Natural killer cell (primary cell): Measurements from ENCODE around the gene CDC45. TPM values are rescaled to one million over a fixed set of nuclear protein-coding genes. Genes with fewer than 3 reads are reported as not detected.

Experiments
- ATAC-seq, 3 donors: fragments of 150-1000 bp in 2 of 3; fragments of 200-7000 bp in 1 of 3; cut with Tn5 transposase; 1 replicate in 1 of 3; 2 replicates in 2 of 3; pipeline ENCODE4 v1.10.0; 2021; ENCODE audit warnings: mild to moderate bottlenecking in 2 of 3, moderate library complexity in 2 of 3
- DNase-seq, 2 donors: peaks; one replicate each; pipeline versions ENCODE4 v3.0.0 to v3.0.0-alpha.2; 2013 to 2021; ENCODE audit warnings: mixed read lengths in 1 of 2
- H3K27ac ChIP-seq: one replicate; pipeline ENCODE4 v1.5.1; 2013; ENCODE audit warnings: mild to moderate bottlenecking, low read length
- H3K27me3 ChIP-seq: one replicate; pipeline ENCODE4 v1.6.1; 2013; ENCODE audit warnings: low read length; ENCODE audit not compliant: control insufficient read depth, insufficient read depth
- H3K36me3 ChIP-seq: one replicate; pipeline ENCODE4 v1.6.1; 2013; ENCODE audit warnings: low read length; ENCODE audit not compliant: control insufficient read depth, insufficient read depth
- H3K4me1 ChIP-seq: one replicate; pipeline ENCODE4 v1.6.1; 2013; ENCODE audit warnings: low read length; ENCODE audit not compliant: control insufficient read depth, insufficient read depth
- H3K4me3 ChIP-seq: one replicate; pipeline ENCODE4 v1.5.1; 2013; ENCODE audit warnings: low read length
- H3K9me3 ChIP-seq: one replicate; pipeline ENCODE4 v1.6.1; 2013; ENCODE audit warnings: low read length; ENCODE audit not compliant: control insufficient read depth, insufficient read depth
- H3K27ac Mint-ChIP-seq, 2 donors: one replicate each; pipeline ENCODE4 v1.8.0; 2022; ENCODE audit warnings: mild to moderate bottlenecking in 2 of 2, mixed read lengths in 2 of 2, moderate library complexity in 1 of 2
- H3K27me3 Mint-ChIP-seq, 2 donors: one replicate each; pipeline ENCODE4 v1.8.0; 2022; ENCODE audit warnings: low read depth in 2 of 2, mixed read lengths in 2 of 2
- H3K36me3 Mint-ChIP-seq: one replicate; pipeline ENCODE4 v1.8.0; 2022; ENCODE audit warnings: mixed read lengths
- H3K4me1 Mint-ChIP-seq, 2 donors: one replicate each; pipeline ENCODE4 v1.8.0; 2022; ENCODE audit warnings: mixed read lengths in 2 of 2
- H3K4me3 Mint-ChIP-seq: one replicate; pipeline ENCODE4 v1.8.0; 2022; ENCODE audit warnings: mild to moderate bottlenecking, moderate library complexity, mixed read lengths
- H3K9me3 Mint-ChIP-seq, 2 donors: one replicate each; pipeline ENCODE4 v1.8.0; 2022; ENCODE audit warnings: mixed read lengths in 2 of 2
- WGBS: methylation state at CpG from one replicate; pipeline ENCODE4 v1.1.7; 2013; ENCODE audit warnings: missing lambda C conversion rate; ENCODE audit not compliant: insufficient coverage; 5-methylcytosine and 5-hydroxymethylcytosine counted together
- intact Hi-C: fragments of 100-400 bp; cut with micrococcal nuclease; formaldehyde crosslinking; loops from one replicate; pipeline ENCODE4 v1.14.2; 2022
- total RNA-seq, 4 donors: library from RNA; stranded (reverse); fragments of 120-200 nt in 1 of 4; gene quantifications; one replicate each; pipeline versions ENCODE4 v1.2.3 to v1.2.4, GENCODE V29; 2013 to 2022
- TF ChIP-seq, protein P1 (sequence below): fragments of 200-600 bp; IDR thresholded peaks from one replicate; pipeline ENCODE4 v1.8.0; 2022; ENCODE audit warnings: antibody characterized with exemption

CDC45 gene
- total RNA-seq, 3 donors from 2014 or later (not counting 1 experiment from before 2014, with no cell fraction given), result 1.6 to 4.8 (median 3.3) TPM

DNA sequence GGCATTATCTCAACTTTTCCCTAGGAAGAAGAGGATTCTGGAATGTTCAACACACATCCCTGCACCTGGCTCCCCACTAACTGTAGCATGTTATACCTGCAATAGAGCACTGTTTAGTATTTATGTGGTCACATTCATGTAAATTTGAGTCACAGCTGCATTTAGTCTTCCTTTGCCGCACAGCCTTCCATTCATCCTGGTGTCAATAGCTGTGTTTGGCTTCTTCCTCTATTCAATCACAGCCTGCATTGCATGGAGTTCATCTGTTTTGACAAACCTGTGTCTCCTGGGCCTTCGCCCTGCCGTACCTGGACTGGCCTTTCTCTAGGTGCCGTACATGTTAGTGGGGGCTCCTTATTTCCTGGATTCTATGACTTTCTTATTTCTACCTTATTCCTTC, 28.1 kb upstream of the CDC45 start:
- Mint-ChIP-seq H3K27ac (peak overlapping the region in 1 of 2 donors; percentile 2), H3K9me3 (no peaks in the 10 kb centered on the region), H3K4me1 (peaks cover 15 to 19% of the 10 kb centered on the region in 2 donors), H3K36me3 (peaks cover 14% of the 10 kb centered on the region), H3K4me3 (no peak overlapping the region), H3K27me3 (no peaks in the 10 kb centered on the region)
- Histone ChIP-seq H3K4me3 (no peak overlapping the region), H3K27me3 (no peaks in the 10 kb centered on the region), H3K27ac (no peak overlapping the region), H3K36me3 (peaks cover 35% of the 10 kb centered on the region), H3K4me1 (peaks cover 16% of the 10 kb centered on the region), H3K9me3 (no peaks in the 10 kb centered on the region)
- no peak for DNase-seq
- TF ChIP-seq, protein P1, sequence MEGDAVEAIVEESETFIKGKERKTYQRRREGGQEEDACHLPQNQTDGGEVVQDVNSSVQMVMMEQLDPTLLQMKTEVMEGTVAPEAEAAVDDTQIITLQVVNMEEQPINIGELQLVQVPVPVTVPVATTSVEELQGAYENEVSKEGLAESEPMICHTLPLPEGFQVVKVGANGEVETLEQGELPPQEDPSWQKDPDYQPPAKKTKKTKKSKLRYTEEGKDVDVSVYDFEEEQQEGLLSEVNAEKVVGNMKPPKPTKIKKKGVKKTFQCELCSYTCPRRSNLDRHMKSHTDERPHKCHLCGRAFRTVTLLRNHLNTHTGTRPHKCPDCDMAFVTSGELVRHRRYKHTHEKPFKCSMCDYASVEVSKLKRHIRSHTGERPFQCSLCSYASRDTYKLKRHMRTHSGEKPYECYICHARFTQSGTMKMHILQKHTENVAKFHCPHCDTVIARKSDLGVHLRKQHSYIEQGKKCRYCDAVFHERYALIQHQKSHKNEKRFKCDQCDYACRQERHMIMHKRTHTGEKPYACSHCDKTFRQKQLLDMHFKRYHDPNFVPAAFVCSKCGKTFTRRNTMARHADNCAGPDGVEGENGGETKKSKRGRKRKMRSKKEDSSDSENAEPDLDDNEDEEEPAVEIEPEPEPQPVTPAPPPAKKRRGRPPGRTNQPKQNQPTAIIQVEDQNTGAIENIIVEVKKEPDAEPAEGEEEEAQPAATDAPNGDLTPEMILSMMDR, result no peak
- no peak for ATAC-seq
- intact Hi-C loops, result no loop called here
- WGBS, result 100% methylated on average over 3 of the region's 4 CpGs

DNA sequence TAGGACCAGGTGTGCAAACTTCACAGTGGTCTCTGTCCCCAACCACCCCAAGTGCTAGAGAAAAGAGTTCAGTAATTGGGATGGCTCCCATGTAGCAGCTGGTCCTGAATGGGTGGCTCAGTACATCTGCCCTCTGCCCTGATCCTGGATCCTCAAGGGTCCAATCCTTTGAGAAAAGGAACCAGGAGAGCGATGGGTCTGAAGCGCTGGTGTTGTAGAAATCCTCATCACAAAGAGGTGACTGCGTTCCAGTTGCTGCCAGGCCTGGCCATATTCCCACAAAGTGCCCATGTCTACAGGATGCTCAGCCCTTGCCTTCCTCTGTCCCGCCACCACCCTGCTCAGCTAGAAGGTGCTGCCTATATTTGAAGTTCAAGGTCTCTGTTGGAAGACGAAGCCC, 26.0 kb upstream of the CDC45 start:
- H3K4me1 ChIP-seq, result peaks cover 2% of the 10 kb centered on the region
- 96% methylated on average over 5 of the region's 5 CpGs for WGBS
- H3K9me3 ChIP-seq, result no peaks in the 10 kb centered on the region
- Mint-ChIP-seq H3K27ac (no peak overlapping the region), H3K27me3 (no peaks in the 10 kb centered on the region), H3K36me3 (peaks cover 14% of the 10 kb centered on the region), H3K9me3 (no peaks in the 10 kb centered on the region), H3K4me1 (peaks cover under 1 to 4% of the 10 kb centered on the region in 2 donors), H3K4me3 (no peak overlapping the region)
- ATAC-seq (no peak), DNase-seq (no peak)
- no peak overlapping the region for H3K27ac ChIP-seq
- no peaks in the 10 kb centered on the region for H3K27me3 ChIP-seq
- no peak overlapping the region for H3K4me3 ChIP-seq
- TF ChIP-seq, protein P1, result no peak
- H3K36me3 ChIP-seq, result peaks cover 47% of the 10 kb centered on the region
- intact Hi-C loops, result no loop called here

DNA sequence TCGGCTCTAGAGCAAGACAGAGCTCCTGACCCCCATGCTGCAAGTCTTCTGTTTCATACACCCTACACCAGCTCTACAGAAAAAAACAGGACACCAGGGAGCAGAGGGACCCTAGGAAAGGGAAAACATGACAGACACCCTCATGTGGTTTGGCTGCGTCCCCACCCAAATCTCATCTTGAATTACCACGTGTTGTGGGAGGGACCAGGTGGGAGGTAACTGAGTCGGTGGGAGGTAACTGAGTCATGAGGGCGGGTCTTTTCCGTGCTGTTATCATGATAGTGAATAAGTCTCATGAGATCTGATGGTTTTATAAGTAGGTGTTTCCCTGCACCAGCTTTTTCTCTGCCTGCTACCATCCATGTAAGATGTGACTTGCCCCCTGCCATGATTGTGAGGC, 25.6 kb upstream of the CDC45 start:
- intact Hi-C loops, result no loop called here
- peaks cover 47% of the 10 kb centered on the region for H3K36me3 ChIP-seq
- DNase-seq (no peak), ATAC-seq (no peak)
- no peak overlapping the region for H3K27ac Mint-ChIP-seq
- no peak overlapping the region for H3K4me3 Mint-ChIP-seq
- TF ChIP-seq, protein P1, result no peak
- H3K27me3 ChIP-seq, result no peaks in the 10 kb centered on the region
- H3K27ac ChIP-seq, result no peak overlapping the region
- WGBS, result 84% methylated on average over 6 of the region's 6 CpGs
- H3K4me3 ChIP-seq, result no peak overlapping the region
- H3K4me1 Mint-ChIP-seq, result peaks cover 0 to 4% of the 10 kb centered on the region in 2 donors
- no peaks in the 10 kb centered on the region for H3K9me3 ChIP-seq
- H3K36me3 Mint-ChIP-seq, result peaks cover 14% of the 10 kb centered on the region
- H3K27me3 Mint-ChIP-seq, result no peaks in the 10 kb centered on the region
- H3K4me1 ChIP-seq, result no peaks in the 10 kb centered on the region
- H3K9me3 Mint-ChIP-seq, result no peaks in the 10 kb centered on the region

DNA sequence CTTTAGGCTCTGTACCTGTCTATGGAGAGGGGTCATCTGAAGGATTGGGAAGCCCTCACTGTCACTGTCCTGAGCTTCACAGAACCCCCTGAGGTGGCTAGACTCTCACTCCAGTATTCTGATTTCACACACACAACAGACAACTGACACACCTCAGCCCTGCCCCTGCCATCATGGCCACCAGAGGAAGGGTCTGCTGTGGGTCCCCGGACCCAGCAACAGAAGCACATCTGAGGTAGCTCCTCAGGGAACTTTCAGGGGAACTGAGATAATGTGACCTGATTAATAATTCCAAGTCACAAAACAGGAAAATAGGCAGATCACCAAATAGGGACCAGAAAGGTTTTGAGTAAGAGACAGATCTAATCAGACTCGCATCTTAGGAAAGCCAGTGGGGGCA, 24.7 kb upstream of the CDC45 start:
- H3K27ac Mint-ChIP-seq, result no peak overlapping the region
- Histone ChIP-seq H3K27me3 (no peaks in the 10 kb centered on the region), H3K4me1 (no peaks in the 10 kb centered on the region), H3K36me3 (peaks cover 48% of the 10 kb centered on the region), H3K4me3 (no peak overlapping the region), H3K9me3 (no peaks in the 10 kb centered on the region), H3K27ac (no peak overlapping the region)
- intact Hi-C loops, result no loop called here
- WGBS, result 98% methylated on average over 2 of the region's 2 CpGs
- H3K4me1 Mint-ChIP-seq, result peaks cover 0 to 4% of the 10 kb centered on the region in 2 donors
- TF ChIP-seq, protein P1, result no peak
- no peaks in the 10 kb centered on the region for H3K27me3 Mint-ChIP-seq
- no peak for DNase-seq
- ATAC-seq, result no peak
- H3K9me3 Mint-ChIP-seq, result no peaks in the 10 kb centered on the region
- H3K4me3 Mint-ChIP-seq, result no peak overlapping the region
- peaks cover 14% of the 10 kb centered on the region for H3K36me3 Mint-ChIP-seq
